Measurements from ENCODE around the gene RNF112. TPM values are rescaled to one million over a fixed set of nuclear protein-coding genes. Genes with fewer than 3 reads are reported as not detected.

The RNF112 gene
- total RNA-seq, 1 experiment from 2014 or later, result 4.9 TPM

- TF ChIP-seq ZNF512 (CRISPR knock-in tag; IDR thresholded peaks at IDR 0.05; ENCODE audit: borderline replicate concordance) (no peak), ZNF232 (CRISPR knock-in tag; IDR thresholded peaks at IDR 0.05) (no peak), SMAD3 (CRISPR knock-in tag; IDR thresholded peaks at IDR 0.05; ENCODE audit: borderline replicate concordance) (no peak), ATF3 (CRISPR knock-in tag; conservative IDR thresholded peaks at IDR 0.05) (no peak), HMGA2 (CRISPR knock-in tag; IDR thresholded peaks at IDR 0.05) (no peak)
These were observed 1.5 kb upstream of the RNF112 start (continued) for GRCh38 chr17:19409509-19409908.

DNA sequence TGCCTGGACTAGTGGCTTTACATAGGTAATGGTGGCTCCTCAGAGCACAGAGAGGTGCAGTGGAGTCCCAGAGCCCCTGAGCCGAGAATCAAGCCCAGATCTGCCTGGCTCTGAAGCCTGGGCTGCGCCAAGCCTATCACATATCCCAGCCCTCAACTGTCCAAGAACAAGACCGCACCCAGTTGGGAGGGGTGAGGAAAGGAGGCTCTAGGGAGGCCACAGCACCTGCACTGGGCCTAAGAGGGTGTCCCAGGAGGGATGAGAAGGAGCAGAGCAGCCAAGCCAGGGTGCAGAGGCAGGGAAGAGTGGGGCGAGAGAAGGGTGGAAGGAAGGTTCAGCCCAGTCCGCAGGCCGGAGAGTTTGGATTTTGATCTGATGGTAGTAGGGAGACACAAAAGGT, 941 bp upstream of the RNF112 start:
- DNase-seq (ENCODE audit: low spot score) (no peak), ATAC-seq (no peak)
- no peaks in the 10 kb centered on the region for H3K9me3 Mint-ChIP-seq
- H3K27ac Mint-ChIP-seq, result no peak overlapping the region
- POLR2A ChIA-PET, result no interaction called here
- TF ChIP-seq ZMAT4 (CRISPR knock-in tag; IDR thresholded peaks at IDR 0.05) (no peak), HMGA2 (CRISPR knock-in tag; IDR thresholded peaks at IDR 0.05) (no peak), TEAD4 (CRISPR knock-in tag; IDR thresholded peaks at IDR 0.05) (no peak), JUN (CRISPR knock-in tag; IDR thresholded peaks at IDR 0.05) (no peak), TP53 (CRISPR knock-in tag; IDR thresholded peaks at IDR 0.05) (no peak), HMGXB4 (CRISPR knock-in tag; IDR thresholded peaks at IDR 0.05) (no peak), ZNF219 (CRISPR knock-in tag; IDR thresholded peaks at IDR 0.05; ENCODE audit: borderline replicate concordance) (no peak), NFATC4 (CRISPR knock-in tag; IDR thresholded peaks at IDR 0.05) (no peak)
- TF ChIP-seq, protein P1, sequence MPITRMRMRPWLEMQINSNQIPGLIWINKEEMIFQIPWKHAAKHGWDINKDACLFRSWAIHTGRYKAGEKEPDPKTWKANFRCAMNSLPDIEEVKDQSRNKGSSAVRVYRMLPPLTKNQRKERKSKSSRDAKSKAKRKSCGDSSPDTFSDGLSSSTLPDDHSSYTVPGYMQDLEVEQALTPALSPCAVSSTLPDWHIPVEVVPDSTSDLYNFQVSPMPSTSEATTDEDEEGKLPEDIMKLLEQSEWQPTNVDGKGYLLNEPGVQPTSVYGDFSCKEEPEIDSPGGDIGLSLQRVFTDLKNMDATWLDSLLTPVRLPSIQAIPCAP (CRISPR knock-in tag; IDR thresholded peaks at IDR 0.05), result no peak
- TF ChIP-seq, protein P2, sequence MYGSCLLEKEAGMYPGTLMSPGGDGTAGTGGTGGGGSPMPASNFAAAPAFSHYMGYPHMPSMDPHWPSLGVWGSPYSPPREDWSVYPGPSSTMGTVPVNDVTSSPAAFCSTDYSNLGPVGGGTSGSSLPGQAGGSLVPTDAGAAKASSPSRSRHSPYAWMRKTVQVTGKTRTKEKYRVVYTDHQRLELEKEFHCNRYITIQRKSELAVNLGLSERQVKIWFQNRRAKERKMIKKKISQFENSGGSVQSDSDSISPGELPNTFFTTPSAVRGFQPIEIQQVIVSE (CRISPR knock-in tag; IDR thresholded peaks at IDR 0.05; ENCODE audit: borderline replicate concordance), result no peak
- TF ChIP-seq, protein P3, sequence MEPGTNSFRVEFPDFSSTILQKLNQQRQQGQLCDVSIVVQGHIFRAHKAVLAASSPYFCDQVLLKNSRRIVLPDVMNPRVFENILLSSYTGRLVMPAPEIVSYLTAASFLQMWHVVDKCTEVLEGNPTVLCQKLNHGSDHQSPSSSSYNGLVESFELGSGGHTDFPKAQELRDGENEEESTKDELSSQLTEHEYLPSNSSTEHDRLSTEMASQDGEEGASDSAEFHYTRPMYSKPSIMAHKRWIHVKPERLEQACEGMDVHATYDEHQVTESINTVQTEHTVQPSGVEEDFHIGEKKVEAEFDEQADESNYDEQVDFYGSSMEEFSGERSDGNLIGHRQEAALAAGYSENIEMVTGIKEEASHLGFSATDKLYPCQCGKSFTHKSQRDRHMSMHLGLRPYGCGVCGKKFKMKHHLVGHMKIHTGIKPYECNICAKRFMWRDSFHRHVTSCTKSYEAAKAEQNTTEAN (CRISPR knock-in tag; IDR thresholded peaks at IDR 0.05), result no peak
- no peak overlapping the region for H3K4me3 Mint-ChIP-seq
- H3K27me3 Mint-ChIP-seq (ENCODE audit: low read depth), result no peaks in the 10 kb centered on the region
- peaks cover 21% of the 10 kb centered on the region for H3K4me1 Mint-ChIP-seq
- CTCF ChIA-PET, result interaction anchor here (1.9 to 2.9 kb wide), 3 partner anchors 13 to 37 kb away, joined by 5 to 13 read pairs (median 10); partner anchors contain the start of gene MAPK7
- no peaks in the 10 kb centered on the region for H3K36me3 Mint-ChIP-seq

GRCh38 chr17:19411631-19412030, 599 bp downstream of the RNF112 start:
- DNase-seq (ENCODE audit: low spot score) (no peak), ATAC-seq (no peak)
- Mint-ChIP-seq H3K27ac (no peak overlapping the region), H3K27me3 (ENCODE audit: low read depth) (no peaks in the 10 kb centered on the region), H3K9me3 (no peaks in the 10 kb centered on the region), H3K4me3 (no peak overlapping the region), H3K36me3 (no peaks in the 10 kb centered on the region), H3K4me1 (peaks cover 21% of the 10 kb centered on the region)
- TF ChIP-seq CREM (CRISPR knock-in tag; IDR thresholded peaks at IDR 0.05), result no peak
- TF ChIP-seq ZNF317 (CRISPR knock-in tag; IDR thresholded peaks at IDR 0.05; ENCODE audit: borderline replicate concordance, low read depth), result no peak
- POLR2A ChIA-PET, result no interaction called here
- CTCF ChIA-PET, result interaction anchor here (1.0 to 2.9 kb wide), 6 partner anchors 8 to 355 kb away, joined by 3 to 13 read pairs (median 5); no protein-coding TSS in a partner anchor
